GM12875 (cell line): Measurements from ENCODE around the gene ZNF92.

ENCODE experiments used
- H3K4me3 ChIP-seq: one replicate; pipeline ENCODE4 v1.5.1; 2011; ENCODE audit warnings: low read depth, low read length, control low read depth
- TF ChIP-seq, protein P1 (sequence below): IDR thresholded peaks from 2 replicates; pipeline ENCODE4 v1.5.1; 2011; ENCODE audit warnings: low read depth, mild to moderate bottlenecking, control low read depth, inconsistent platforms, low read length, moderate library complexity, borderline replicate concordance; ENCODE audit not compliant: insufficient read depth

ZNF92 gene

DNA sequence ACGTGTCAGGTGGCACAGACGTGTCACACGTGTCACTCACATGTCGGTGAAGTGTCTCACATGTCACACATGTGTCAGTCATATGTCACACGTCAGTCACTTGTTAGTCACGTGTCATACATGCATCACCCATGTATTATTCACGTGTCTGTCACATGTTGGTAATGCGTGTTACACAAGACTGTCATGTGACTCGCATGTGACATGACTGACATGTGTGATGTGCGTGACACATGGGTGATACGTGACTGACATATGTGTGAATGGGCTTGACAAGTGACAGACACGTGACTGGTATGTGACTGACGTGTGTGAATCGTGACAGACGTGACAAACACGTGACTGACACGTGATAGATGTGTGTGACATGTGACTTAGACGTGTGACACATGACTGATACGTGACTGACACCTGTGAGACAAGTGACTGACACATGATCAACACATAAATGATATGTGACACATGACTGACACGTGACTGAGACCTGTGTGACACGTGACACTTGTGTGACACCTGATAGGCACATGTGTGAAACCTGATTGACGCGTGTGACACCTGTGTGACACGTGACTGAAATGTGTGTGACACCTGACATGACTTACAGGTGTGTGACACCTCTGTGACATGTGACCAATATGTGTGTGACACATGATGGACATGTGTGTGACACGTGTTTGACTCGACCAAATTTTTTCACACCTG is 56.1 kb downstream of the ZNF92 start:
- H3K4me3 ChIP-seq = no peak overlapping the region
- TF ChIP-seq, protein P1, sequence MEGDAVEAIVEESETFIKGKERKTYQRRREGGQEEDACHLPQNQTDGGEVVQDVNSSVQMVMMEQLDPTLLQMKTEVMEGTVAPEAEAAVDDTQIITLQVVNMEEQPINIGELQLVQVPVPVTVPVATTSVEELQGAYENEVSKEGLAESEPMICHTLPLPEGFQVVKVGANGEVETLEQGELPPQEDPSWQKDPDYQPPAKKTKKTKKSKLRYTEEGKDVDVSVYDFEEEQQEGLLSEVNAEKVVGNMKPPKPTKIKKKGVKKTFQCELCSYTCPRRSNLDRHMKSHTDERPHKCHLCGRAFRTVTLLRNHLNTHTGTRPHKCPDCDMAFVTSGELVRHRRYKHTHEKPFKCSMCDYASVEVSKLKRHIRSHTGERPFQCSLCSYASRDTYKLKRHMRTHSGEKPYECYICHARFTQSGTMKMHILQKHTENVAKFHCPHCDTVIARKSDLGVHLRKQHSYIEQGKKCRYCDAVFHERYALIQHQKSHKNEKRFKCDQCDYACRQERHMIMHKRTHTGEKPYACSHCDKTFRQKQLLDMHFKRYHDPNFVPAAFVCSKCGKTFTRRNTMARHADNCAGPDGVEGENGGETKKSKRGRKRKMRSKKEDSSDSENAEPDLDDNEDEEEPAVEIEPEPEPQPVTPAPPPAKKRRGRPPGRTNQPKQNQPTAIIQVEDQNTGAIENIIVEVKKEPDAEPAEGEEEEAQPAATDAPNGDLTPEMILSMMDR = no peak

DNA sequence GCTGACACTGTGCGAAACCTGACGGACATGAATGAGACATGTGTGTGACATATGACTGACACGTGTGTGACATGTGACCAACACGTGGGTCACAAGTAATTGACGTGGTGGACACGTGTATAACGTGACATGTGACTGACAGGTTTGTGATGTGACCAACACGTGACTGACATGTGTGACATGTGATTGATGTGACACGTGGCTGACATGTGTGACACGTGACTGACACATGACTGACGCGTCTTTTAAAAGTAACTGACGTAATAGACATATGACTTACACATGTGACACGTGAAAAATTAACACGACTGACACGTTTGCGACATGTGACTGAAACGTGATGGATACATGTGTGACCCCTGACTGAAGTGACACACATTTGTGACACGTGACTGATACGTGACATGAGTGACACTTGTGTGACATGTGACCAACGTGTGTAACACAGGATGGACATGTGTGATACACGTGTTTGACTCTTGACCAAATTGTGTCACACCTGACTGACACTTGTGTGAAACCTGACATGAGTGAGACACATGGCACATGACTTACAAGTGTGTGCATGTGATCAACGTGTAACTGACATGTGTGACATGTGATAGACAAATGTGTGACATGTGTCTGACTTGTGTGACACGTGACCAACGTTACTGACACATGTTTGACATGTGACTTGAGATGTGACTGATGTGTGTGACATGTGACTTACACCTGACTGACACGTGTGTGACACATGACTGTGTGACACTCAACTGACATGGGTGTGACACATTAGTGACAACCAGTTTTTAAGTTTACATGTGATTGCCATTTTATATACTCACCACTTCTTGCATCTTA is 56.9 kb downstream of the ZNF92 start:
- no peak overlapping the region for H3K4me3 ChIP-seq
- TF ChIP-seq, protein P1 = no peak

DNA sequence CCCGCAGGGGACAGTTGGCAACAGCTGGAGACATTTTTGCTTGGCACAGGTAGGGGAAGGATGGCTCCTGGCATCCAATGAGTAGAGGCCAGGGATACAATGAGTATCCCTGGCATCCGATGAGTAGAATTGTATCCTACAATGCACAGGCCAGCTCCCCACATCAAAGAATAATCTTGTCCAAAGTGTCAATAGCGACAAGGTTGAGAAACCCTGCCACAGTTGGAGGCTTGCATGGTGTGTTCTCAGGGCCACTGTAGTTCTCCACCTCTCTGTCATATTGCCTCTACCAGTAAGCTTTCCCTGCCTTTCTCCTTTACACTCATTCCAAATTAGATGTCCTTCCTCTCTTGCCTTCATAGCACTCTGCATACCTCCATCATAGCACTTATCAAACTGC is 60.7 kb downstream of the ZNF92 start:
- no peak overlapping the region for H3K4me3 ChIP-seq
- TF ChIP-seq, protein P1 = no peak

DNA sequence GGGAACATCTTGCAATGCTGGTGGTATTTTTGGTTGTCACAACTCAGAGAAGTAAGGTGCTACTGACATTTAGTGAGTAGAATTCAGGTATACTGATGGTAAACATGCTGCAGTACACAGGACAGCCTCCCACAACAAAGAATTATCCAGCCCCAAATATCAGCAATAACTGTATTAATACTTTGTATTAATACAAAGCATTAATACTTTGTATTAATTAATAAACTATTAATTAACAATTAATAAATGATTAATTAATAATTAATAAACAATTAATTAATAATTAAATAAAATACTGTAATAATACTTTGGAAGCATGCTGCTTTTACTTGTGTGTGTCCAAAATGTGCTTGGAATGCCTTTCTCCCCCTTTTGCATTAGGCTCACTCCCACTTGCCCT is 62.5 kb downstream of the ZNF92 start:
- no peak overlapping the region for H3K4me3 ChIP-seq
- TF ChIP-seq, protein P1 = no peak

DNA sequence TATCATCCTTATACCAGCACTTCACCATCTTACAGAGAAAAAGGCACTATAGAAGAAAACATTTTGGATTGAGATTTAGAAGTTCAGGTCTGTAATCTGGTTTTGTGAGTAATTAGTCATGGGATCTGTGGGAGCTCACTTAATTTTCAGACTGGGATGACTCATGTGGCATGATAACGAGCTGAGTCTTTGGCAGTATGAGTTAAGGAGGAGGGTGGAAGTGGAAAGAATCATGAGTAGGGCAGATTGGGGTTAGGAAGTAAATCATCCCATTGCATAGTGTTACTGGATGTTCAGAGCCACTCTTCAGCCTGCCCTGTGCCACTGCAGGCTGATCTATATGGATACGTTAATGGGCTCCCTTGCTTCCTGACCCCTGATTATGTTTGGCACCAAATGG is 64.9 kb downstream of the ZNF92 start:
- no peak overlapping the region for H3K4me3 ChIP-seq
- TF ChIP-seq, protein P1 = no peak

DNA sequence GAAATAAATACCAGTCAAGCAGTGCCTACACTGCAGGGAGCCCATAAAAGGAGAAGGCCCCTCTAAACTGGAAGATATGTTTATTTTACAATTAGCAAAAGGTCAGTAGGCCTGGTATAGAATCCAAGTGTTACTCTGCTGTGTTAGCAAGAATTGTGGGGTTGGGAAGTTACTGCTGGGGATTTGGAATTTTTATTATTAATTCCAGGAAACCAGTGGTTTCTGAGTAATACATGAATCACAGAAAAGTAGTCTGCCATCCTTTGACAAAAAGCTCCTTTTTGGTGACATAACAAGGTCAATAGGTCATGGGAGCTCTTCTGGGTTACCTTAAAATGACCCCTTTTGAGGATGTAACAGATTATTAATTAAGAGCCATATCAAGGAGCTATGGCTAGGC is 67.4 kb downstream of the ZNF92 start:
- TF ChIP-seq, protein P1 = no peak
- H3K4me3 ChIP-seq = no peak overlapping the region
